ENCODE results near the gene TFCP2L1.
"Not testable (repeated sequence)": the region's sequence is repeated elsewhere in the genome, so short reads cannot be mapped to it uniquely, and the experiment has no call there.

Gene TFCP2L1, protein sequence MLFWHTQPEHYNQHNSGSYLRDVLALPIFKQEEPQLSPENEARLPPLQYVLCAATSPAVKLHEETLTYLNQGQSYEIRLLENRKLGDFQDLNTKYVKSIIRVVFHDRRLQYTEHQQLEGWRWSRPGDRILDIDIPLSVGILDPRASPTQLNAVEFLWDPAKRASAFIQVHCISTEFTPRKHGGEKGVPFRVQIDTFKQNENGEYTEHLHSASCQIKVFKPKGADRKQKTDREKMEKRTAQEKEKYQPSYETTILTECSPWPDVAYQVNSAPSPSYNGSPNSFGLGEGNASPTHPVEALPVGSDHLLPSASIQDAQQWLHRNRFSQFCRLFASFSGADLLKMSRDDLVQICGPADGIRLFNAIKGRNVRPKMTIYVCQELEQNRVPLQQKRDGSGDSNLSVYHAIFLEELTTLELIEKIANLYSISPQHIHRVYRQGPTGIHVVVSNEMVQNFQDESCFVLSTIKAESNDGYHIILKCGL

DNA sequence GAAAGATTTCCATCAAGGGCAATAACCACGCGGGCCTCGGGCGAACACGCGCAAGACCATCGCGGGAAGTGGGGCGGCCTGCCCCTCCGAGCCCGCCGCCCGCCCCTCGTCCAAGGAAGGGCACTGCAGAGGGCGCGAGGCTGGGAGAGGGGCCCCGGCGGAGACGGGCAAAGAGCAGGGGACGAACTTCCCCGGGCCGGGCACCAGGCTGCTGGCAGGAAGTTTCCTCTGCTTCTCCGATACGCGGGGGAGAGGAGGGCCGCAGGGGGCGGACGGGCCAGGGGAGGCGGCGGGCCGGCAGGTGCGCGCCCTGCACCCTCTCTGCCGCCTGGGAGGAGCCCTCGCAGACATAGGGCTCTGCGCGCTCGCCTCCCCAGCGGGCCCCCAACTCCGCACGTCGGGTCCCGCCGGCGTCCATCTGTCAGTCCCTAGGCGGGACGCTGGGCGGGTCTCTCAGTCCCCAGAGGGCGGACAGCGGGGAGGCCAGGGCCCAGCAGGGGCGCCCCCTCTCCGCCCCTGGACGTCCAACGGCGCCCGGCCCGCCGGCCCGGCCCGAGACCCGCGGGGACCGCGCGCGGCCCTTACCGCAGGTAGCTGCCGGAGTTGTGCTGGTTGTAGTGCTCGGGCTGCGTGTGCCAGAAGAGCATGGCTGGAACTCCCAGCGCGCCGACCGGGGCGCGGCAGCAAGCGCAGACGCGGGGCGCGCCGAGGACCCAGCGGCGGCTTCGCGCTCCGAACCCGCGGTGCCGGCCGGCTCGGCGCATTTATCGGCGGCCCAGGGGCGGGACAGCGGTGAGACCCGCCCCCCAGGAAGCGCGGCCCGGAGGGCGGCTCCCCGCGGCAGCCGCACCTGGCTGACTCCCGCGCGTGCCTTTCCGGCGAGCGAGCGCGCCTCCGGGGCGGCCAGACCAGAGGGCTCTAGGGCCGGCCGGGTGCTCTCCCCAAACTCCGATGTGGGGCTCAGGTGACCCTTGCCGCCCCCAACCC lies at the start of gene TFCP2L1:
TSS of gene TFCP2L1 (minus strand) at position 740 of the 987 bp plus-strand sequence. CDS start at position 647, 93 bp downstream.
- H3K9me3 Mint-ChIP-seq = no peaks in the 10 kb centered on the region
- DNase-seq (no peak), ATAC-seq (replicated peaks) (peak; percentile 57 to 76)
- peaks cover 0 to 1% of the 10 kb centered on the region in 2 donors for H3K36me3 Mint-ChIP-seq
- H3K27me3 Mint-ChIP-seq = peaks cover 52 to 59% of the 10 kb centered on the region in 2 donors
- H3K27ac Mint-ChIP-seq = peak within 1 kb of the TSS; percentile 37
- peak within 1 kb of the TSS; percentile 65 to 77 for H3K4me3 Mint-ChIP-seq
- H3K4me1 Mint-ChIP-seq = peaks cover 9 to 20% of the 10 kb centered on the region in 2 donors

DNA sequence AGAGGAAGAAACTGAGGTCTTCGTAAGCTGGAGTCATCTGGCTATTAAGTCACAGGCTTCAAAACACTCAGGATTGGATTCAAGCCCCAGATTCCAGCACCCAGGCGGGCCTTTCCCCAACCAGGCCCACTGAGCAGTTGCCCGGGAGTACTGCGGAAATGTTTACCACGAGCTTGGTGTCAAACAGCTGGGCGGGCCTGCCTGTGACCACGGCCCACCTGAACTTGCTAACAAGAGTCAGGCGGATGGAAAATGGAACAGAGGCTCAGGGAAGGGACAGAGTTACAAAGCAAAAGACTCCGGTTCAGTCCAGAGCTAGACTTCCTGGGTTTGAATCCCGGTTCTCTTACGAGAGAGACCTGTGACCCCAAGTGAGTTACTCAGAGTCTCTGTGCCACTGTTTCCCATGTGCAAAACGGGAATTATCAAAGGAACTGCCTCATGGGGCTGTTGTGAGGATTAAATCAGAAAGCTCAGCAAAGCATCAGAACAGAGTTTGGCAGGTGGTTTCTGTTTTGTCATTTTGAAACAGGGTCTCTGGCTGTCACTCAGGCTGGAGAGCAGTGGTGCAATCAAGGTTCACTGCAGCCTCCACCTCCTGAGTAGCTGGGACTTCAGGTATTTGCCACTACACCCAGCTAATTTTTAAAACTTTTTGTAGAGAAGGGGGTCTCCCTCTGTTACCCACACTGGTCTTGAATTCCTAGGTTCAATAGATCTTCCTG lies 49.0 kb upstream of the TFCP2L1 start:
- Mint-ChIP-seq H3K36me3 (peaks cover 2 to 9% of the 10 kb centered on the region in 2 donors), H3K4me3 (no peak overlapping the region), H3K27me3 (peaks cover 6 to 9% of the 10 kb centered on the region in 2 donors), H3K9me3 (no peaks in the 10 kb centered on the region), H3K27ac (peak overlapping the region; percentile 20), H3K4me1 (peaks cover 0 to 4% of the 10 kb centered on the region in 2 donors)
- DNase-seq (no peak), ATAC-seq (replicated peaks) (peak; percentile 48 to 62)

DNA sequence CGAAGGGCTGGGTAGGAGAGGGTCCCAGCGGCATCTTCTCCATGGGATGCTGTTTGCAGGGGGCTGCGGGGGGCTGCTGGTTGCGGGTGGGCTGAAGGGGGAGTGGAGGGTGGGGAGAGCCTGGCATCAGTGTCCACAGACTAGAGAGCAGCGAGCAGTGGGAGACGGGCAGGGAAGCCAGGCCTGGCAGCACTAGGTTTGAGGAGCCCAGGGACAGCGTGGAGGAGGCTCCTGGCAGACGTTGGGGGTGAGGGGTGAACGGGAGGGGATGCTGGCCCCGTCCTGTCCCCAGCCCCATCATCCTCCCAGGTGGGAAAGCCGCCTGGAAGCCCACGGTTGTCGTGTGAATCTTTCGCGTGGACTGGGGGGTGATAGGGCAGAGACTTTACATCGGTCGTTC lies 48.2 kb upstream of the TFCP2L1 start:
- Mint-ChIP-seq H3K36me3 (peaks cover 0 to 3% of the 10 kb centered on the region in 2 donors), H3K27me3 (peaks cover 6 to 9% of the 10 kb centered on the region in 2 donors), H3K4me1 (peaks cover 0 to 4% of the 10 kb centered on the region in 2 donors), H3K9me3 (no peaks in the 10 kb centered on the region), H3K27ac (peak overlapping the region; percentile 25), H3K4me3 (no peak overlapping the region)
- DNase-seq (no peak), ATAC-seq (replicated peaks) (no peak)

DNA sequence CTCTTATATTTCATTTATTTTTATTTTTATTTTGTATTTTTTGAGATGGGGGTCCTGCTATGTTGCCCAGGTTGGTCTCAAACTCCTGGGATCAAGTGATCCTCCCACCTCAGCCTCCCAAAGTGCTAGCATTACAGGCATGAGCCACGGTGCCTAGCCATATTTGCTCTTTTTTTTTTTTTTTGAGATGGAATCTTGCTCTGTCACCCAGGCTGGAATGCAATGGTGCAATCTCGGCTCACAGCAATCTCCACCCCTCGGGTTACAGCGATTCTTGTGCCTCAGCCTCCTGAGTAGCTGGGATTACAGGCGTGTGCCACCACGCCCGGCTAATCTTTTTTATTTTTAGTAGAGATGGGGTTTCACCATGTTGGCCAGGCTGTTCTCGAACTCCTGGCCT lies 46.3 kb upstream of the TFCP2L1 start:
- ATAC-seq (replicated peaks) = not testable (repeated sequence)

DNA sequence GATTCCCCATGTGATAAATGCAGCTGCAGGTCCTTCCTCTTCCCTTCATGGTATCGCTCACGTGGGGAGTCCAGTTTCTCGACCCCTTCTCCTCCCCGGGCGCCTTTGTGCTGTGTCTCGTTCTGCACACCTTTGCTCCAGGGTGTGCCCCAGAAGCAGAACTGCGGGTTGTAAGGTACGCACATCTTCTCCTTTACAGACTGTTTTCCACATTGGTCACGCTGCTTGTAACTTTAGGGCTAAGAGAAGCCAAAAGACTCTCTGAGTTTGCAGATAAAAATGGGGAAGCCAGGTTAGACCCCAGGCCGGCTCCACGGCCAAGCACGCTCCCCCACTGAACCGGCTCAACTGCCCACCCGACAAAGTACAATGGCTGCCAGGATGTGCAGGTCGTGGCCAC lies 45.9 kb upstream of the TFCP2L1 start:
- H3K27ac Mint-ChIP-seq = no peak overlapping the region
- peaks cover 0 to 4% of the 10 kb centered on the region in 2 donors for H3K4me1 Mint-ChIP-seq
- ATAC-seq (replicated peaks) = no peak
- no peaks in the 10 kb centered on the region for H3K36me3 Mint-ChIP-seq
- no peak overlapping the region for H3K4me3 Mint-ChIP-seq
- no peaks in the 10 kb centered on the region for H3K9me3 Mint-ChIP-seq
- peaks cover 9 to 11% of the 10 kb centered on the region in 2 donors for H3K27me3 Mint-ChIP-seq
- no peak for DNase-seq

More for the DNA sequence above, 46.3 kb upstream of the TFCP2L1 start:
- H3K27me3 Mint-ChIP-seq, DNase-seq, H3K4me1 Mint-ChIP-seq, H3K9me3 Mint-ChIP-seq, H3K27ac Mint-ChIP-seq, H3K36me3 Mint-ChIP-seq, H3K4me3 Mint-ChIP-seq: not testable (repeated sequence)

DNA sequence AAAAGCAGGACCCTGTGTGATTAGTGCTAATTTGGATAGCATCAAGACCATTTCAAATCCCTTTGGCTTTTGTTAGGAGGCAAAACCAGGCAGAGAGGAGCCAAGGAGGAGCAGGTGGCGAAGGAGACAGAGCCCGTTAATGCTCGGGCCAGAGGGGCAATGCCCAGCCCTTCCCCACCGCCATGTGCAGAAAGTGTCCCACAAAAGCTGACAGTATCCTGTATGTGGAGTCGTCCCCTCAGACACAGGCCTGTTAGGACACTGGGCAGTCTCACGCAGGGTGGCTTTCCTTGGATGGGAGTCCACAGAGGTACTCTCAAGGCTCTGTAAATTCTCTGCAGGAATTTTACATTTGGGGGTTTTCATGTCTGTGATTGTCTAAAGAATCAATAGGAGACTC lies 44.8 kb upstream of the TFCP2L1 start:
- H3K27me3 Mint-ChIP-seq = peaks cover 15 to 20% of the 10 kb centered on the region in 2 donors
- DNase-seq (no peak), ATAC-seq (replicated peaks) (no peak)
- H3K36me3 Mint-ChIP-seq = no peaks in the 10 kb centered on the region
- no peak overlapping the region for H3K4me3 Mint-ChIP-seq
- H3K4me1 Mint-ChIP-seq = peaks cover 0 to 4% of the 10 kb centered on the region in 2 donors
- H3K9me3 Mint-ChIP-seq = no peaks in the 10 kb centered on the region
- H3K27ac Mint-ChIP-seq = no peak overlapping the region

DNA sequence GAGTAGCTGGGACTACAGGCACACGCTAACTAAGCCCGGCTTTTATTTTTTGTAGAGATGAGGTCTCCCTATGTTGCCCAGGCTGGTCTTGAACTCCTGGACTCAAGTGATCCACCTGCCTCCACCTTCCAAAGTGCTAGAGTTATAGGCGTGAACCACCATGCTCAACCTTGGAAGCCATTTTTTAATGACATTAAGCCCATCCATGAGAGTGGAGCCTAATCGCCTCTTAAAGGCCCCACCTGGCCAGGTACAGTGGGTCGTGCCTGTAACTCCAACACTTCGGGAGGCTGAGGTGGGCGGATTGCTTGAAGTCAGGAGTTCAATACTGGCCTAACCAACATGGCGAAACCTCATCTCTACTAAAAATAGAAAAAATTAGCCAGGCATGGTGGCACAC lies 41.6 kb upstream of the TFCP2L1 start:
- ATAC-seq (replicated peaks) (no peak), DNase-seq (no peak)
- peaks cover 18 to 20% of the 10 kb centered on the region in 2 donors for H3K27me3 Mint-ChIP-seq
- no peaks in the 10 kb centered on the region for H3K36me3 Mint-ChIP-seq
- H3K27ac Mint-ChIP-seq = no peak overlapping the region
- no peaks in the 10 kb centered on the region for H3K9me3 Mint-ChIP-seq
- H3K4me1 Mint-ChIP-seq = no peaks in the 10 kb centered on the region
- no peak overlapping the region for H3K4me3 Mint-ChIP-seq

DNA sequence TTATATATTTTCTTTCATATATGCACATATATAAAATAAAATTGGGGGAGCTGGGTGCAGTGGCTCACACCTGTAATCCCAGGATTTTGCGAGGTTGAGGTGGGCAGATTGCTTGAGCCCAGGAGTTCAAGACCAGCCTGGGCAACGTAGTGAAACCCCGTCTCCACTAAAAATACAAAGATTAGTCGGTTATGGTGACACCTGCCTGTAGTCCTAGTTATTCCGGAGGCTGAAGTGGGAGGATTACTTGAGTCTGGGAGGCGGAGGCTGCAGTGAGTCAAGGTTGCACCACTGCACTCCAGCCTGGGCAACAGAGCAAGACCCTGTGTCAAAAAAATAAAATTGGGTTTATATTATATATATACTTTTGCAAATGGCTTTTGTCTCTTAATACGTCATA lies 39.6 kb upstream of the TFCP2L1 start:
- no peak for DNase-seq
- no peak for ATAC-seq (replicated peaks)
- Mint-ChIP-seq H3K9me3 (no peaks in the 10 kb centered on the region), H3K27ac (no peak overlapping the region), H3K4me3 (no peak overlapping the region), H3K27me3 (peaks cover 18 to 19% of the 10 kb centered on the region in 2 donors), H3K36me3 (no peaks in the 10 kb centered on the region), H3K4me1 (no peaks in the 10 kb centered on the region)

DNA sequence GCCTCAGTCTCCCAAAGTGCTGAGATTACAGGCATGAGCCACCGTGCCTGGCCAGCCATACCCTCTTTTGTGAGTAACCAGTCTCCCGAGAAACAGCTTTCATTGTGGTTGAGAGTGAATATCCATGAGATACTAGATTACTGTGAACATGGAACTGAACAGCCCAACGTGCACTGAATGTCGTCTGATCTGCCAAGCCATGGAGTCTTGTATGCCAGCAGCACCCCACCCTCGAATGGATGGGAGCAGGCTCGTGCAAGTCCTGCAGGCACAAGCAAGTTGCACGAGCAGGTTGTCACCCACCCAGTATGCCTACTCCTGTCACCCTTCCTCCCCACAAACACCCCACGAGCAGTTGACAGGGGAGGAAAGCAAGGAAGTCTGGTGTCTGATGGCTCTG lies 36.5 kb upstream of the TFCP2L1 start:
- no peak overlapping the region for H3K4me3 Mint-ChIP-seq
- no peaks in the 10 kb centered on the region for H3K9me3 Mint-ChIP-seq
- H3K27me3 Mint-ChIP-seq = peaks cover 13 to 14% of the 10 kb centered on the region in 2 donors
- H3K4me1 Mint-ChIP-seq = no peaks in the 10 kb centered on the region
- ATAC-seq (replicated peaks) (no peak), DNase-seq (no peak)
- no peaks in the 10 kb centered on the region for H3K36me3 Mint-ChIP-seq
- no peak overlapping the region for H3K27ac Mint-ChIP-seq

DNA sequence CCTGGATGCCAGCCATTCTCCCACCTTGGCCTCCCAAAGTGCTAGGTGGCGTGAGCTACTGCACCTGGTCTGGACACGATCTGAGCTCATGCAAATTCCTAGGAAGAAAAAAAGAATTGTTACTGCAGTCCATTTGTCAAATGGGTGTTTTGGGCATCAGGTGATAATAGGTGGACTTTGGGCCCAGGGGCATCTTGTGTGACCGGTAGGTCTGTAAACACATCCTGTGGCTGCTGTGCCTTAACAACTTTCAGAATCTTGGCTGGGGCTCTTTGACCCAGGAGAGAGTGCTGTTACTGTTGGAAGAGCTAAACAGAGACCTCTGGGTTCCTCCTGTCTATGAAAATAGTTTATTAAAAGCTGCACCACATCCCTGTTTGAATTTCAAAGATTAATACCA lies 34.9 kb upstream of the TFCP2L1 start:
- no peak overlapping the region for H3K4me3 Mint-ChIP-seq
- no peaks in the 10 kb centered on the region for H3K4me1 Mint-ChIP-seq
- no peaks in the 10 kb centered on the region for H3K9me3 Mint-ChIP-seq
- H3K27me3 Mint-ChIP-seq = peaks cover under 1 to 9% of the 10 kb centered on the region in 2 donors
- no peaks in the 10 kb centered on the region for H3K36me3 Mint-ChIP-seq
- ATAC-seq (replicated peaks) (no peak), DNase-seq (no peak)
- H3K27ac Mint-ChIP-seq = no peak overlapping the region

DNA sequence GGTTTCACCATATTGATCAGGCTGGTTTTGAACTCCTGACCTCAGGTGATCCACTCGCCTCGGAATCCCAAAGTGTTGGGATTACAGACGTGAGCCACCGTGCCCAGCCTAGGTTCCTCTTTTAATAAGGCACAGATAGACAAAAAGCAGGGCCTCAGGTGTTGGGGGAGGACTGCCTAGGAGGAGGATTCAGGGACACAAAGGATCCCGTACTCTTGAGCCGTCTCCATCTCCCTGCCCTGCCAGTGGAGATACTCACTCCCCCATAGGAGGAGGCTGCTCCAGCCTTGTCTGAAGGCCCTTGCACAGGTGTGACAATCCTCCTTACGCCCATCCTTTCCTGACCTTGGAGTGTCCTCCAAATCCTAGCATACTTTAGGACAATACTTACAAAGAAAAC lies 32.0 kb upstream of the TFCP2L1 start:
- H3K4me3 Mint-ChIP-seq = no peak overlapping the region

DNA sequence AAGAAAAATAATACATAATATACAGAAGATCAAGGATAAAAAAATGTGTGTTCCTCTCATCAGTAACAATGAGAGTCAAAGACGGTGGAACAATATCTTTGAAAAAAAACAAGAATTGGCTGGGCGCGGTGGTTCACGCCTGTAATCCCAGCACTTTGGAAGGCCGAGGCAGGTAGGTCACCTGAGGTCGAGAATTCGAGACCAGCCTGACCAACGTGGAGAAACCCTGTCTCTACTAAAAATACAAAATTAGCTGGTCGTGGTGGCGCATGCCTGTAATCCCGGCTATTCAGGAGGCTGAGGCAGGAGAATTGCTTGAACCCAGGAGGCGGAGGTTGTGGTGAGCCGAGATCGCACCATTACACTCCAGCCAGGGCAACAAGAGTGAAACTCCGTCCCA lies 28.7 kb upstream of the TFCP2L1 start:
- H3K4me3 Mint-ChIP-seq; ATAC-seq (replicated peaks); DNase-seq; H3K9me3 Mint-ChIP-seq; H3K36me3 Mint-ChIP-seq; H3K4me1 Mint-ChIP-seq; H3K27ac Mint-ChIP-seq: not testable (repeated sequence)
- peaks cover 12 to 15% of the 10 kb centered on the region in 2 donors for H3K27me3 Mint-ChIP-seq

More for the DNA sequence above, 32.0 kb upstream of the TFCP2L1 start:
- ATAC-seq (replicated peaks) (no peak), DNase-seq (no peak)
- Mint-ChIP-seq H3K27me3 (peaks cover 4% of the 10 kb centered on the region in 2 donors), H3K4me1 (no peaks in the 10 kb centered on the region), H3K36me3 (no peaks in the 10 kb centered on the region), H3K9me3 (no peaks in the 10 kb centered on the region), H3K27ac (no peak overlapping the region)

DNA sequence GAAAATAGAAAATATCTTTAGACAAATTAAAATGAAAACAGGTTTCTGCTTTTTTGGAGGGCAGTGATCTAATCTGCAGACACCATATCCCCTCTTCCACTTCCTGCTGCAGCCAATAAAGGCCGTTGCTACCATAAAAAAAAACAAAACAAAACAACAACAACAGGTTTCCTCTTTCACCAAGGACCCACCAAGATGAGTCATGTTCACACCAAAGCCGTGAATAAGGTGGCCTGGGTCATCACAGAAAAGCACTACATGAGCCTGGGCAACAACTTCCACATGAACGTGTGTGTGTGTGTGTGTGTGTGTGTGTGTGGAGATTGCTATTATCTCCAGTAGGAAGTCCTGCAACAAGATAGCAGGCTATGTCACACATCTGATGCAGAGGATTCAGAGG lies 24.8 kb upstream of the TFCP2L1 start:
- Mint-ChIP-seq H3K4me1 (no peaks in the 10 kb centered on the region), H3K9me3 (no peaks in the 10 kb centered on the region), H3K27me3 (peaks cover 35 to 42% of the 10 kb centered on the region in 2 donors), H3K36me3 (no peaks in the 10 kb centered on the region), H3K4me3 (no peak overlapping the region), H3K27ac (no peak overlapping the region)
- ATAC-seq (replicated peaks) (no peak), DNase-seq (no peak)

DNA sequence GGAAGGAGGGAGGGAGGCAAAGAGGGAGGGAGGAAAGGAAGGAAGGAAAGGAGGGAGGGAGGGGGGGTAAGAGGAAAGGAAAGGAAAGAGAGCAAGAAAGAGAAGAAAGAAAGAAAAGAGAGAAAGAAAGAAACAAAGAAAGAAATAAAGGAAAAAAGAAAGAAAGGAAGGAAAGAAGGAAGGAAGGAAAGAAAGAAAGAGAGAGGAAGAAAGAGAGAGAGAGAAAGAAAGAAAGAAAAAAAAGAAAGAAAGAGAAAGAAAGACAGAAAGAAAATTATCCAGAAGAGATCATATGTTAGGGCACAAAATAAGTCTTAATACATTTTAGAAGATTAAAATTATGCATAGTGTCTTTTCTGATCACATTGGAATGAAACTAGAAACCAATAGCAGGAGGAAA lies 24.3 kb upstream of the TFCP2L1 start:
- Mint-ChIP-seq H3K36me3 (no peaks in the 10 kb centered on the region), H3K9me3 (no peaks in the 10 kb centered on the region), H3K4me3 (no peak overlapping the region), H3K27me3 (peaks cover 39 to 44% of the 10 kb centered on the region in 2 donors), H3K27ac (no peak overlapping the region), H3K4me1 (no peaks in the 10 kb centered on the region)
- ATAC-seq (replicated peaks) (no peak), DNase-seq (no peak)
